Measurements from ENCODE around the gene VILL.

Gene VILL

DNA sequence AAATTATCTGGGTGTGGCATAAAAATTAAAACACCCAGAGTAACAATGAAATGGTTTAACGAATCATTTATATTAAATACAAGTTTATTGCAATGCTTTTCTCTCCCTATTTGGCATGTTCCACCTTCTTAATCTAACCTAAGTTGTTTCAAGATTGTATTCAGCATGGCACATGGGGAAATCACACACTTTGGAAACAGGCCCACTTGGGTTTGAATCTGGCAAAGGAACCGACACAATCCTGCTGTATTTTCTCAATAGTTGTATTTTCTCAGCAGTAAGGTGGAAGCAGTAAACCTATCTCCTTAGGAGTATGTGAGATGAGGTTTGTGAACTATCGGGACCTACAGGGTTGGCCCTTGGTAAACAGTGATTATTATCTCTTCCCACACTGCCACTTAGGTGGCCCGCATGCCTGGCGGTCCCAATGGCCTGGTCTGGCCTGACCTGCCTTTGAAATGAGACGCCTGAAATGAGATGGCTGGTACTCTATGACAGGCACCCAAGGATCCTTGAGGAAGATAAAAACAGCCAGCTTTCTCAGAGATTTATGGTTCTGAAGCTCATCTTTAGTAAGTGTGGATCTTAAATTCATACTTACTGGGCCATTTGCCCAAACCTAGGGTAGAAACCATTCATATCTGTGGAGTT is 45.3 kb upstream of the VILL start:
- DNase-seq (ENCODE audit: low spot score), result no peak
- in situ Hi-C loops (cut with MboI; ENCODE audit: low pct_unique_long_range_greater_than_20kb, low sequenced_read_pairs, unreplicated experiment), result no loop called here
- TF ChIP-seq, protein P1, sequence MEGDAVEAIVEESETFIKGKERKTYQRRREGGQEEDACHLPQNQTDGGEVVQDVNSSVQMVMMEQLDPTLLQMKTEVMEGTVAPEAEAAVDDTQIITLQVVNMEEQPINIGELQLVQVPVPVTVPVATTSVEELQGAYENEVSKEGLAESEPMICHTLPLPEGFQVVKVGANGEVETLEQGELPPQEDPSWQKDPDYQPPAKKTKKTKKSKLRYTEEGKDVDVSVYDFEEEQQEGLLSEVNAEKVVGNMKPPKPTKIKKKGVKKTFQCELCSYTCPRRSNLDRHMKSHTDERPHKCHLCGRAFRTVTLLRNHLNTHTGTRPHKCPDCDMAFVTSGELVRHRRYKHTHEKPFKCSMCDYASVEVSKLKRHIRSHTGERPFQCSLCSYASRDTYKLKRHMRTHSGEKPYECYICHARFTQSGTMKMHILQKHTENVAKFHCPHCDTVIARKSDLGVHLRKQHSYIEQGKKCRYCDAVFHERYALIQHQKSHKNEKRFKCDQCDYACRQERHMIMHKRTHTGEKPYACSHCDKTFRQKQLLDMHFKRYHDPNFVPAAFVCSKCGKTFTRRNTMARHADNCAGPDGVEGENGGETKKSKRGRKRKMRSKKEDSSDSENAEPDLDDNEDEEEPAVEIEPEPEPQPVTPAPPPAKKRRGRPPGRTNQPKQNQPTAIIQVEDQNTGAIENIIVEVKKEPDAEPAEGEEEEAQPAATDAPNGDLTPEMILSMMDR (IDR thresholded peaks at IDR 0.05; ENCODE audit: extremely low read depth, insufficient read depth, missing control alignments), result no peak

DNA sequence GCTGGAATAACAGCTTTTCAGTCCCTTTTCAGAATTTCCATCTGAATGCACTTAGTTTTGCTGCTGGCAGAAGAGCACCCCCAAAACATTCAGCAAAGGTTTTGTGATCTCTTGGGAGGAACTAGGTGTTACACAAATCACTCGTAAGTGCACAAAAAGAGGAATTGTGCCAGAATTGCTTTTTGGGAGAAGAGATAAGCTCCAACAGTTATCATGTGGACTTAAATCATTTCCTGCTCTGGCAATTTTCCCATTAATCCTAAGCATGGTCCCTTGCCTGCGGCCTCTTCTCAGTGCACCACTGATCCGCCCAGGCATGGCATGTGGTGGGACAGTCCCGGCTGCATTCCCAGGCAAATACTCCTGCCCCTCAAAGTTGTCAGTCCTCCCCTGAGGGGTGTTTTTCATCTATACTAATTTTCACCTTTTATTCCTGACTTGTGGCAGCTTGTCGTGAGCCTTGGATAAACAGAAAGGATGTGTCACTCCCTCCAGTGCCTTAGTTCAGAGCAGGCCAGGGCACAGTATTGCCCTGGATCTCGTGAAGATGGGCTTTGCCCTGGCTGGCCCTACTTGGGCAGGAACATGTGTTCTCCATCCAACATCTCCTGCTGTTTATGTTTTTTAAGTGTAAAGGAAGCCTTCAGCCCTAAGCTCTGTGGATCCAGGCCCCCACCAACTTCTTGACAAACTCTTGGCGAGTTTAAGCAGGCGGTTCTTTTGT is 44.6 kb upstream of the VILL start:
- in situ Hi-C loops (cut with MboI; ENCODE audit: low pct_unique_long_range_greater_than_20kb, low sequenced_read_pairs, unreplicated experiment), result no loop called here
- TF ChIP-seq, protein P1 (IDR thresholded peaks at IDR 0.05; ENCODE audit: extremely low read depth, insufficient read depth, missing control alignments), result no peak
- no peak for DNase-seq (ENCODE audit: low spot score)

DNA sequence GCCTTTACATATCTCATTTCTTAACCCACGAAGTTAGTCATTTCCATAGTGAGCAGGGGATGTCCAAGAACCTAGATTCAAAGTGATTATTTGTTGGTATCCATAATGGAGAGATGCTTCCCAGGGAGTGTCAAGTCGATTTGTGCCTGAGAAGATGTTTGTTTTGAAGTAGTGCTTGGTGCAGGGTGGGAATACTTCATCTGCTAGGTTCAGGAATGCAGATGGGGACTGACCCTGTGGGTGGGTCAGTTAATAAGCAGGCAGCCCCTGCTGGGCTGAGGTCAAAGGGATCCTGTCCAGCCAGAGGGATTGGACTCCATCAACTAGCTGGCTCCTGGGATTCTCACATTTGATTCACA is 44.1 kb upstream of the VILL start:
- in situ Hi-C loops (cut with MboI; ENCODE audit: low pct_unique_long_range_greater_than_20kb, low sequenced_read_pairs, unreplicated experiment), result no loop called here
- DNase-seq (ENCODE audit: low spot score), result no peak
- TF ChIP-seq, protein P1 (IDR thresholded peaks at IDR 0.05; ENCODE audit: extremely low read depth, insufficient read depth, missing control alignments), result no peak

DNA sequence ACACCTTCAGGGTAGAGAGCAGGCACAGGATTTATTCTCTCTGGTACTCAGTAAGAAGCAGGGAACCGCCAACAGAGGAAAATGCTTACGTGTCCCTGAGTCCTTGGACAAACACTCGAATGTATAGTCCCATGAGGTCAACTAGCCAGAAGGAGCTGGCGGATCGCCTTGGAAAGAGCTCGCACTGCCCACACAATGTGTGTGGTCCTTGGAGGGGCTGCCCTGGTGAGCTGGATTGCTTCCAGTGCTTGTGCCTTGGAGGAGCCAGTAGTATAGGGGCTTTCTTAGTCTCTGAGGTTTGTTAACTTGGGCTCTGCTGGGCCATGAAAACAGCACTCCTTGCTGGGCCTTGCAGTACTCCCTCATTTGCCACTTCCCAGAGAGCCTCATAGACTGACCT is 40.7 kb upstream of the VILL start:
- in situ Hi-C loops (cut with MboI; ENCODE audit: low pct_unique_long_range_greater_than_20kb, low sequenced_read_pairs, unreplicated experiment), result no loop called here

DNA sequence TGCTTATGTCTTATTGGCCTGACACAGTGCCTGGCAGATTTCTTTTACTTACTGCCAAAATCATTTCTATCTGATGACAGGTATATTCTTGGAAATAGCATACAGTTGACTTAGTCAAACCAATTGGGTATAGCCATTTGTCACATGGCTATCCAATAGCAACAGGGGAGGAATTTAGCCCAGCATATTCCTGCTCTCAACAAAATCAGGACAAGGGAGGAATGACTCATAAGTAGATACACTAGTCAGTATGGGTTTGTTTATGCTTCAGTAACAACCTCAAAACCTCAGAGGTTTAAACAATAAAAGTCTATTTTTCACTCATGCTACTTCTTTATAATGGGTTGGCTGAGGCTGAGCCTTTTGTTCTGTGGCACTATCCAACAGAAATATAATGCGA is 38.0 kb upstream of the VILL start:
- TF ChIP-seq, protein P1 (IDR thresholded peaks at IDR 0.05; ENCODE audit: extremely low read depth, insufficient read depth, missing control alignments), result no peak
- in situ Hi-C loops (cut with MboI; ENCODE audit: low pct_unique_long_range_greater_than_20kb, low sequenced_read_pairs, unreplicated experiment), result no loop called here
- DNase-seq (ENCODE audit: low spot score), result no peak

More for the DNA sequence above, 40.7 kb upstream of the VILL start:
- TF ChIP-seq, protein P1 (IDR thresholded peaks at IDR 0.05; ENCODE audit: extremely low read depth, insufficient read depth, missing control alignments), result no peak
- DNase-seq (ENCODE audit: low spot score), result no peak

DNA sequence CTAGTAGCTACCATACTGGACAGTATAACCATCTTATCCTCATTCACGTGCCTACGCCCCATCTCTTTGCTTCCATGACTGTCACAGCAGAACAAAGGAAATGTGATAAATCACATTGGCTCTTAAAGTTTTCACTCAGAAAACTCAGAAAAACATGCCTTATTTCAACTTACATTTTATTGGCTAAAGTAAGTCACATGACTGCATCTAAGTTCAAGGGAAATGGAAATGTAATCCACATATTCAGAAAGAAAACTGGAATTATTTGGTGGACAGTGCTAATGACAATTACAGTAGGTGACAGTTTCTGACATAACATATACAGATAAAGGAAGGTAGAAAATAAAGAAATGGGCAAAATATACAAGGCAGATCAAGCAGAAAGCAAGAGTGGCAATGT is 37.4 kb upstream of the VILL start:
- TF ChIP-seq, protein P1 (IDR thresholded peaks at IDR 0.05; ENCODE audit: extremely low read depth, insufficient read depth, missing control alignments), result no peak
- in situ Hi-C loops (cut with MboI; ENCODE audit: low pct_unique_long_range_greater_than_20kb, low sequenced_read_pairs, unreplicated experiment), result no loop called here

More for the DNA sequence above, 37.4 kb upstream of the VILL start:
- no peak for DNase-seq (ENCODE audit: low spot score)

Data from GM13977 (cell line).